IMR-90 (cell line): ENCODE measurements around the gene ABHD12B. TPM values are rescaled to one million over a fixed set of nuclear protein-coding genes. Genes with fewer than 3 reads are reported as not detected.

Experiments
- ATAC-seq: fragments of 200-7000 bp; cut with Tn5 transposase; 2 replicates; pipeline ENCODE4 v1.9.1; 2020; ENCODE audit warnings: low read depth, mild to moderate bottlenecking, moderate library complexity
- BruUV-seq: library from RNA; stranded (reverse); fragments of 400-500 nt; replicated peaks from 2 replicates; lab custom pipeline; 2021; lab: Mats Ljungman, UMichigan
- CTCF ChIA-PET: fragments of 300-600 bp; formaldehyde crosslinking; extraction: SDS; loops from one replicate; lab custom pipeline; 2021; ENCODE audit warnings: antibody characterized with exemption; lab: Yijun Ruan, JAX
- POLR2A ChIA-PET: fragments of 300-600 bp; sonication (Branson Sonifier 250); formaldehyde crosslinking; loops from one replicate; lab custom pipeline; 2022; ENCODE audit warnings: antibody characterized with exemption; ENCODE audit not compliant: unreplicated experiment; lab: Charles Lee
- DNase-seq: peaks from one replicate; pipeline ENCODE4 v3.0.0; 2013
- H2AFZ ChIP-seq: replicated peaks from 2 replicates; pipeline ENCODE3; 2013; ENCODE audit warnings: low read length, mild to moderate bottlenecking; ENCODE audit not compliant: poor library complexity
- H2AK5ac ChIP-seq: 2 replicates; pipeline ENCODE4 v1.6.1; 2013; ENCODE audit warnings: low read depth, low read length, inconsistent platforms
- H2AK9ac ChIP-seq: replicated peaks from 2 replicates; pipeline ENCODE3; 2013; ENCODE audit warnings: mild to moderate bottlenecking, low read depth, low read length, moderate library complexity; ENCODE audit not compliant: poor library complexity
- H2BK120ac ChIP-seq: 2 replicates; pipeline ENCODE4 v1.6.1; 2013; ENCODE audit warnings: low read depth, low read length, inconsistent platforms
- H2BK15ac ChIP-seq: 3 replicates; pipeline ENCODE4 v1.6.1; 2013; ENCODE audit warnings: low read depth, low read length, inconsistent platforms
- H2BK20ac ChIP-seq: 2 replicates; pipeline ENCODE4 v1.6.1; 2013; ENCODE audit warnings: low read depth, mild to moderate bottlenecking, inconsistent platforms, low read length, moderate library complexity
- H2BK5ac ChIP-seq: 2 replicates; pipeline ENCODE4 v1.6.1; 2013; ENCODE audit warnings: mild to moderate bottlenecking, low read depth, low read length, inconsistent platforms; ENCODE audit not compliant: poor library complexity, severe bottlenecking
- H3K14ac ChIP-seq: replicated peaks from 2 replicates; pipeline ENCODE4 v1.6.1; 2013; ENCODE audit warnings: low read depth, low read length, inconsistent platforms
- H3K18ac ChIP-seq: 2 replicates; pipeline ENCODE4 v1.6.1; 2013; ENCODE audit warnings: low read depth, low read length, control low read depth
- H3K23ac ChIP-seq: 2 replicates; pipeline ENCODE4 v1.6.1; 2013; ENCODE audit warnings: low read depth, low read length, inconsistent platforms
- H3K27ac ChIP-seq: 2 replicates; pipeline ENCODE4 v1.5.1; 2013; ENCODE audit warnings: mild to moderate bottlenecking, control low read depth, low read length; ENCODE audit not compliant: insufficient read depth
- H3K27me3 ChIP-seq: 2 replicates; pipeline ENCODE4 v1.6.1; 2013; ENCODE audit warnings: low read length; ENCODE audit not compliant: control insufficient read depth, insufficient read depth
- H3K36me3 ChIP-seq: 2 replicates; pipeline ENCODE4 v1.6.1; 2013; ENCODE audit warnings: low read length, mixed read lengths; ENCODE audit not compliant: control insufficient read depth, insufficient read depth
- H3K4ac ChIP-seq: 2 replicates; pipeline ENCODE4 v1.6.1; 2013; ENCODE audit warnings: low read depth, low read length, inconsistent platforms
- H3K4me1 ChIP-seq: 2 replicates; pipeline ENCODE4 v1.6.1; 2013; ENCODE audit warnings: low read length, mixed read lengths; ENCODE audit not compliant: control insufficient read depth, insufficient read depth
- H3K4me2 ChIP-seq: 2 replicates; pipeline ENCODE4 v1.6.1; 2013; ENCODE audit warnings: low read depth, mild to moderate bottlenecking, control low read depth, low read length, moderate library complexity
- H3K4me3 ChIP-seq: 2 replicates; pipeline ENCODE4 v1.5.1; 2013; ENCODE audit warnings: low read depth, mild to moderate bottlenecking, control low read depth, low read length, moderate library complexity; ENCODE audit not compliant: insufficient read depth
- H3K56ac ChIP-seq: 2 replicates; pipeline ENCODE4 v1.6.1; 2013; ENCODE audit warnings: low read length, inconsistent platforms; ENCODE audit not compliant: insufficient read depth; ENCODE audit errors: extremely low read depth
- H3K79me1 ChIP-seq, 2 experiments: 2 replicates each; pipeline ENCODE4 v1.6.1; 2013; ENCODE audit warnings: low read length in 2 of 2, inconsistent platforms in 1 of 2, low read depth in 1 of 2
- H3K9ac ChIP-seq: 2 replicates; pipeline ENCODE4 v1.6.1; 2013; ENCODE audit warnings: low read depth, low read length, control low read depth
- H3K9me1 ChIP-seq: 2 replicates; pipeline ENCODE4 v1.6.1; 2013; ENCODE audit warnings: low read length, inconsistent platforms; ENCODE audit not compliant: insufficient read depth
- H3K9me3 ChIP-seq: 2 replicates; pipeline ENCODE4 v1.6.1; 2013; ENCODE audit warnings: low read length; ENCODE audit not compliant: control insufficient read depth, insufficient read depth
- H4K20me1 ChIP-seq: 2 replicates; pipeline ENCODE4 v1.6.1; 2013; ENCODE audit warnings: low read length, inconsistent platforms; ENCODE audit not compliant: insufficient read depth
- H4K5ac ChIP-seq: 2 replicates; pipeline ENCODE4 v1.6.1; 2013; ENCODE audit warnings: mild to moderate bottlenecking, low read depth, low read length, control low read depth
- H4K8ac ChIP-seq, 2 experiments: 2 replicates each; pipeline ENCODE4 v1.6.1; 2013; ENCODE audit warnings: low read depth in 2 of 2, low read length in 2 of 2, control low read depth in 1 of 2, inconsistent platforms in 1 of 2
- H4K91ac ChIP-seq: 2 replicates; pipeline ENCODE4 v1.6.1; 2013; ENCODE audit warnings: low read depth, low read length, inconsistent platforms; ENCODE audit not compliant: insufficient read depth
- BHLHE40 ChIP-seq: fragments of 150-350 bp; IDR thresholded peaks from 2 replicates; pipeline ENCODE4 v1.6.1; 2016; ENCODE audit warnings: mild to moderate bottlenecking, low read depth, low read length
- CEBPB ChIP-seq: IDR thresholded peaks from 2 replicates; pipeline ENCODE4 v1.6.1; 2012; ENCODE audit warnings: low read depth, low read length, improper control_type of control experiment
- CHD1 ChIP-seq: IDR thresholded peaks from 2 replicates; pipeline ENCODE4 v1.6.1; 2012; ENCODE audit warnings: low read depth, low read length, improper control_type of control experiment
- FOS ChIP-seq: fragments of 150-350 bp; IDR thresholded peaks from 2 replicates; pipeline ENCODE4 v1.6.1; 2016; ENCODE audit warnings: low read depth, low read length
- MAFK ChIP-seq: IDR thresholded peaks from 2 replicates; pipeline ENCODE4 v1.6.1; 2012; ENCODE audit warnings: low read depth, low read length, improper control_type of control experiment
- MAZ ChIP-seq: IDR thresholded peaks from 2 replicates; pipeline ENCODE4 v1.6.1; 2012; ENCODE audit warnings: low read depth, mild to moderate bottlenecking, low read length, improper control_type of control experiment, moderate library complexity, borderline replicate concordance
- MXI1 ChIP-seq: IDR thresholded peaks from 2 replicates; pipeline ENCODE4 v1.6.1; 2012; ENCODE audit warnings: low read depth, mild to moderate bottlenecking, low read length, moderate library complexity, borderline replicate concordance
- NFE2L2 ChIP-seq: fragments of 150-350 bp; IDR thresholded peaks from 2 replicates; pipeline ENCODE4 v1.6.1; 2016; ENCODE audit warnings: low read depth, mild to moderate bottlenecking, low read length
- POLR2A ChIP-seq: IDR thresholded peaks from 2 replicates; pipeline ENCODE4 v1.6.1; 2012; ENCODE audit warnings: mild to moderate bottlenecking, low read depth, low read length
- RAD21 ChIP-seq: IDR thresholded peaks from 2 replicates; pipeline ENCODE4 v1.6.1; 2012; ENCODE audit warnings: low read length, improper control_type of control experiment
- RCOR1 ChIP-seq: IDR thresholded peaks from 2 replicates; pipeline ENCODE4 v1.6.1; 2012; ENCODE audit warnings: mild to moderate bottlenecking, low read length, improper control_type of control experiment; ENCODE audit not compliant: insufficient replicate concordance
- RFX5 ChIP-seq: IDR thresholded peaks from 2 replicates; pipeline ENCODE4 v1.8.0; 2012; ENCODE audit warnings: low read depth, mild to moderate bottlenecking, low read length, moderate library complexity
- SMC3 ChIP-seq: fragments of 150-350 bp; IDR thresholded peaks from 2 replicates; pipeline ENCODE4 v1.6.1; 2016; ENCODE audit warnings: low read depth, mild to moderate bottlenecking, antibody characterized with exemption, low read length, moderate library complexity
- WGBS, 2 experiments: methylation state at CpG; one replicate each; pipeline versions ENCODE4 v1.1.5 to v1.1.7; 2013; ENCODE audit warnings: missing lambda C conversion rate in 2 of 2; ENCODE audit not compliant: insufficient read length in 1 of 2; ENCODE audit errors: extremely low coverage in 2 of 2; 5-methylcytosine and 5-hydroxymethylcytosine counted together
- dilution Hi-C: fragments of 300-500 bp; cut with HindIII; formaldehyde crosslinking; loops from one replicate; pipeline ENCODE4 v1.14.3; 2018; ENCODE audit warnings: low sequenced_read_pairs; ENCODE audit not compliant: unreplicated experiment
- in situ Hi-C: fragments of 300-500 bp; cut with MboI; formaldehyde crosslinking; loops from 3 replicates; pipeline ENCODE4 v1.14.3; 2019; ENCODE audit warnings: low sequenced_read_pairs, inconsistent platforms, mixed read lengths
- intact Hi-C: fragments of 100-400 bp; cut with micrococcal nuclease; formaldehyde crosslinking; loops from 2 replicates; pipeline ENCODE4 v1.10.0; 2022
- polyA plus RNA-seq, 3 experiments: library from polyadenylated mRNA; depleted of rRNA; stranded (reverse); fragments of >200 nt; gene quantifications; 2 replicates each; pipeline ENCODE4 v1.2.3, GENCODE V29; 2012; ENCODE audit warnings: low replicate concordance in 1 of 3
- total RNA-seq: library from RNA; depleted of rRNA; stranded (reverse); fragments of >200 nt; gene quantifications from 2 replicates; pipeline ENCODE4 v1.2.3, GENCODE V29; 2012
- TF ChIP-seq, protein P1 (sequence below): conservative IDR thresholded peaks from 2 replicates; pipeline ENCODE4 v1.5.1; 2012; ENCODE audit warnings: mild to moderate bottlenecking, low read depth, low read length, improper control_type of control experiment
- TF ChIP-seq, protein P2 (sequence below): fragments of 150-350 bp; IDR thresholded peaks from 2 replicates; pipeline ENCODE4 v1.6.1; 2017; ENCODE audit warnings: mild to moderate bottlenecking, antibody characterized with exemption, low read length, low read depth
- TF ChIP-seq, protein P3 (sequence below): fragments of 150-350 bp; IDR thresholded peaks from 2 replicates; pipeline ENCODE4 v1.6.1; 2016; ENCODE audit warnings: low read depth, mild to moderate bottlenecking, low read length, moderate library complexity, borderline replicate concordance

ABHD12B gene
- total and polyA plus RNA-seq, 2 of the 4 experiments (the other 2 are of a cell fraction), result 0.18 TPM; not detected in 1

DNA sequence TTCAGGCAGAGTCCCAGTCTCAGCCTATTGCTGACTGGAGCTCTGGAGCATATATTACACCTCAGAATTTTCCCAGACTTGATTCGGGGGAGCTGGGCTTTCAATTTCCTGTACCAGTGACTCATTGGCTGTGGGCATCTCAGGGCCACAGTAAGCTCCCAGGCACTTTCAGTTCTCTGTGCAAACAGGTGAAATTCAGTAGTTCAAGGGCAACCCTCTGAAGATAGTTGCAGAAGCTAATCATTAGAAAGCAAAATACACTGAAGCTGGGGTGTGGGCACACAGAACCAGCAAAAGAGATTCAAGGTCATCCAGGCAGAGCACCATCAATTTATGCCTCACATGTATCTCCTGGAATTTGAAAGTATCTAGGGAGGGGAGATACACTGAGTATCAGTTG is 32.8 kb upstream of the ABHD12B start:
- no peak overlapping the region for H4K8ac ChIP-seq
- H3K9me1 ChIP-seq, result peaks cover 15% of the 10 kb centered on the region
- no peak overlapping the region for H3K4ac ChIP-seq
- no peak overlapping the region for H3K56ac ChIP-seq
- H2BK5ac ChIP-seq, result no peak overlapping the region
- no peak overlapping the region for H3K18ac ChIP-seq
- H4K20me1 ChIP-seq, result no peaks in the 10 kb centered on the region
- in situ Hi-C loops, result no loop called here
- BruUV-seq, result no TSS peak
- H3K9me3 ChIP-seq, result no peaks in the 10 kb centered on the region
- H3K4me3 ChIP-seq, result no peak overlapping the region
- TF ChIP-seq SMC3 (no peak), RFX5 (no peak), RCOR1 (no peak), POLR2A (no peak), CEBPB (no peak), RAD21 (no peak), MXI1 (no peak), FOS (no peak), CHD1 (no peak), MAFK (no peak), BHLHE40 (no peak), MAZ (no peak), NFE2L2 (no peak)
- TF ChIP-seq, protein P1, sequence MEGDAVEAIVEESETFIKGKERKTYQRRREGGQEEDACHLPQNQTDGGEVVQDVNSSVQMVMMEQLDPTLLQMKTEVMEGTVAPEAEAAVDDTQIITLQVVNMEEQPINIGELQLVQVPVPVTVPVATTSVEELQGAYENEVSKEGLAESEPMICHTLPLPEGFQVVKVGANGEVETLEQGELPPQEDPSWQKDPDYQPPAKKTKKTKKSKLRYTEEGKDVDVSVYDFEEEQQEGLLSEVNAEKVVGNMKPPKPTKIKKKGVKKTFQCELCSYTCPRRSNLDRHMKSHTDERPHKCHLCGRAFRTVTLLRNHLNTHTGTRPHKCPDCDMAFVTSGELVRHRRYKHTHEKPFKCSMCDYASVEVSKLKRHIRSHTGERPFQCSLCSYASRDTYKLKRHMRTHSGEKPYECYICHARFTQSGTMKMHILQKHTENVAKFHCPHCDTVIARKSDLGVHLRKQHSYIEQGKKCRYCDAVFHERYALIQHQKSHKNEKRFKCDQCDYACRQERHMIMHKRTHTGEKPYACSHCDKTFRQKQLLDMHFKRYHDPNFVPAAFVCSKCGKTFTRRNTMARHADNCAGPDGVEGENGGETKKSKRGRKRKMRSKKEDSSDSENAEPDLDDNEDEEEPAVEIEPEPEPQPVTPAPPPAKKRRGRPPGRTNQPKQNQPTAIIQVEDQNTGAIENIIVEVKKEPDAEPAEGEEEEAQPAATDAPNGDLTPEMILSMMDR, result no peak
- TF ChIP-seq, protein P2, sequence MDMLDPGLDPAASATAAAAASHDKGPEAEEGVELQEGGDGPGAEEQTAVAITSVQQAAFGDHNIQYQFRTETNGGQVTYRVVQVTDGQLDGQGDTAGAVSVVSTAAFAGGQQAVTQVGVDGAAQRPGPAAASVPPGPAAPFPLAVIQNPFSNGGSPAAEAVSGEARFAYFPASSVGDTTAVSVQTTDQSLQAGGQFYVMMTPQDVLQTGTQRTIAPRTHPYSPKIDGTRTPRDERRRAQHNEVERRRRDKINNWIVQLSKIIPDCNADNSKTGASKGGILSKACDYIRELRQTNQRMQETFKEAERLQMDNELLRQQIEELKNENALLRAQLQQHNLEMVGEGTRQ, result no peak
- TF ChIP-seq, protein P3, sequence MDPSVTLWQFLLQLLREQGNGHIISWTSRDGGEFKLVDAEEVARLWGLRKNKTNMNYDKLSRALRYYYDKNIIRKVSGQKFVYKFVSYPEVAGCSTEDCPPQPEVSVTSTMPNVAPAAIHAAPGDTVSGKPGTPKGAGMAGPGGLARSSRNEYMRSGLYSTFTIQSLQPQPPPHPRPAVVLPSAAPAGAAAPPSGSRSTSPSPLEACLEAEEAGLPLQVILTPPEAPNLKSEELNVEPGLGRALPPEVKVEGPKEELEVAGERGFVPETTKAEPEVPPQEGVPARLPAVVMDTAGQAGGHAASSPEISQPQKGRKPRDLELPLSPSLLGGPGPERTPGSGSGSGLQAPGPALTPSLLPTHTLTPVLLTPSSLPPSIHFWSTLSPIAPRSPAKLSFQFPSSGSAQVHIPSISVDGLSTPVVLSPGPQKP, result no peak
- dilution Hi-C loops, result no loop called here
- intact Hi-C loops, result no loop called here
- ChIA-PET CTCF (interaction anchor here (0.5 kb wide), 1 partner anchor 971 kb away, joined by 4 read pairs; no protein-coding TSS in a partner anchor), POLR2A (no interaction called here)
- H3K36me3 ChIP-seq, result no peaks in the 10 kb centered on the region
- H3K23ac ChIP-seq, result no peak overlapping the region
- H2AK9ac ChIP-seq, result no peak overlapping the region
- H2BK15ac ChIP-seq, result no peak overlapping the region
- no peaks in the 10 kb centered on the region; a peak in 1 of 4 replicates for H3K79me1 ChIP-seq
- H2AFZ ChIP-seq, result no peak overlapping the region
- no peak overlapping the region for H4K5ac ChIP-seq
- H3K4me1 ChIP-seq, result peaks cover 9% of the 10 kb centered on the region
- H3K14ac ChIP-seq, result no peak overlapping the region
- no peak overlapping the region for H2AK5ac ChIP-seq
- H3K27ac ChIP-seq, result no peak overlapping the region
- no peak overlapping the region for H2BK120ac ChIP-seq
- H3K4me2 ChIP-seq, result no peak overlapping the region
- H2BK20ac ChIP-seq, result no peak overlapping the region; the same call in 1 of the 2 replicates
- no peak overlapping the region for H3K9ac ChIP-seq
- no CpG with 5 or more reads among the region's 1 CpG for WGBS, 2 experiments
- H3K27me3 ChIP-seq, result no peaks in the 10 kb centered on the region
- DNase-seq, result peak; percentile 46
- H4K91ac ChIP-seq, result no peak overlapping the region
- no peak for ATAC-seq
